Stomach smooth muscle (tissue), 2 donors: Measurements from ENCODE around the gene CBR3.
"Not testable (repeated sequence)": the region's sequence is repeated elsewhere in the genome, so short reads cannot be mapped to it uniquely, and the experiment has no call there.

Source experiments
- H3K27ac ChIP-seq: one replicate; pipeline ENCODE4 v1.7.0; 2013; ENCODE audit warnings: mild to moderate bottlenecking, low read length, inconsistent platforms
- H3K27me3 ChIP-seq, 2 donors: one replicate each; pipeline ENCODE4 v1.7.0; 2013; ENCODE audit warnings: low read length in 2 of 2; ENCODE audit not compliant: insufficient read depth in 2 of 2, control insufficient read depth in 1 of 2
- H3K36me3 ChIP-seq, 2 donors: one replicate each; pipeline ENCODE4 v1.7.0; 2013; ENCODE audit warnings: low read length in 2 of 2; ENCODE audit not compliant: control insufficient read depth in 2 of 2, insufficient read depth in 2 of 2
- H3K4me1 ChIP-seq: one replicate; pipeline ENCODE4 v1.7.0; 2013; ENCODE audit warnings: low read length; ENCODE audit not compliant: control insufficient read depth, insufficient read depth
- H3K4me3 ChIP-seq, 2 donors: one replicate each; pipeline ENCODE4 v1.7.0; 2013; ENCODE audit warnings: low read length in 2 of 2
- H3K9ac ChIP-seq, 2 donors: one replicate each; pipeline ENCODE4 v1.7.0; 2013; ENCODE audit warnings: low read length in 2 of 2, mild to moderate bottlenecking in 1 of 2
- H3K9me3 ChIP-seq, 2 donors: one replicate each; pipeline ENCODE4 v1.7.0; 2013; ENCODE audit warnings: low read length in 2 of 2; ENCODE audit not compliant: control insufficient read depth in 2 of 2
- donor health status: healthy.
- donor health status: Pancreatic carcinoma.

CBR3 gene

DNA sequence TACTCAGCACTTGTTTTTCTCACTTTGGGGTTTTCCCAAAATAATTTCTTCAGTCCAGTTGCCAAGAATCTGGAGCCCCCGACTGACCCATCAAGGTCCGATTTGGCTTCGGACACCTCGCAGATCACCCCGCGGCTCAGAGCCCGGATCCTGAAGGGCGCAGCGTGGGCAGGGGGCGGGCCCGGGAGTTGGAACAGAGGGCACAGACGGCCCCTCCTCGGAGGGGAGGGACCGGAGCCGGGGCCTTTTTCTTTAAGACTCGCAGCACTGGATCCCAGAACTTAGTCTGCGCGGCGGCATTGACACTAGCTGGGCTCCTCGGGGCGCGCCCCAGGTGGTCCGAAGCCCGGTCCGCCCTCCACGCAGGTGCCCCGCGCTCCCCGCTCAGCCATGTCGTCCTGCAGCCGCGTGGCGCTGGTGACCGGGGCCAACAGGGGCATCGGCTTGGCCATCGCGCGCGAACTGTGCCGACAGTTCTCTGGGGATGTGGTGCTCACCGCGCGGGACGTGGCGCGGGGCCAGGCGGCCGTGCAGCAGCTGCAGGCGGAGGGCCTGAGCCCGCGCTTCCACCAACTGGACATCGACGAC is at the start of gene CBR3:
Gene CBR3, plus strand, starts transcription at position 277 of the 588 bp plus-strand sequence. Its CDS starts 114 bp downstream, at position 391.
- Histone ChIP-seq H3K36me3 (no peaks in the 10 kb centered on the region), H3K4me3 (peak within 1 kb of the TSS; percentile 69 to 87), H3K27ac (peak within 1 kb of the TSS; percentile 82), H3K9me3 (no peaks in the 10 kb centered on the region), H3K9ac (peak within 1 kb of the TSS; percentile 74 to 82), H3K4me1 (peaks cover 23% of the 10 kb centered on the region), H3K27me3 (no peaks in the 10 kb centered on the region)

DNA sequence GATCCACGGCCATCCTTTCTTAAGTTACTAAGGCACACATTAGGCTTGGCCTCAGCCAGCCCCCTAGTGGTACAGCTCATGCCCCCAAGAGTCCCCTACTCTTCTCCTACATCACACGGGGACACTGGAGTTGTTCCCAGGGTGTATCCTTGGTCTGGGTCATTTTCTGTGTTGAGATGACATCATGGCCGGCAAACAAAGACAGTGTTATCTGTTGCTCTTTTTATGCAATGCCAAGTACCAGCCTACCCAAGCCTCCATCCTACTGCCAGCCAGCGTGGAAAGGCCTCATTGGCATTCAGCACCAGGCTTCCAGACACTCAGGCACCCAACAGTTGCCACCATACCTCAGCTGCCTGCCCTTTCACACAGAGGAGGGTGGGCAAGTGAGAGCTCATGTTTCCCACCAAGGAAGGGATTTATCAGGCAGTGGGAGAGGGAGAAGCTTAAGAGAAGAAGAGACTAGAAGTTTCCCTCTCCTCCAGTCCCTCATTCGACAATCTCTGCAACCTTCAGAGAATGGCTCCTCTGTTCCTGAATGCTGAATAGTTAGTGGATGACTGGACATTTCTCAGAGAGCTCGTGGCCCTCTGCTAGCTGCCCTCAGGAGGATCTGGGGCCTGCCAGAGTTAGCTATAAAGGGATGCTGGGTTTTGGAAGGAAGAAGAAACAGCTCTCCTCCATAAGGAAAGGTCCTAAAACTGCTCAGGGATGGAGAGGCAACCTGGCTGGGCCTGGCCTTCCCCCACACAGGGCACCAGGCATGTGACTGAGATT is 47.3 kb upstream of the CBR3 start:
- H3K4me3 ChIP-seq = no peak overlapping the region
- H3K27me3 ChIP-seq = no peaks in the 10 kb centered on the region
- H3K4me1 ChIP-seq = no peaks in the 10 kb centered on the region
- no peak overlapping the region for H3K9ac ChIP-seq
- H3K27ac ChIP-seq = no peak overlapping the region
- H3K36me3 ChIP-seq = no peaks in the 10 kb centered on the region
- H3K9me3 ChIP-seq = no peaks in the 10 kb centered on the region

DNA sequence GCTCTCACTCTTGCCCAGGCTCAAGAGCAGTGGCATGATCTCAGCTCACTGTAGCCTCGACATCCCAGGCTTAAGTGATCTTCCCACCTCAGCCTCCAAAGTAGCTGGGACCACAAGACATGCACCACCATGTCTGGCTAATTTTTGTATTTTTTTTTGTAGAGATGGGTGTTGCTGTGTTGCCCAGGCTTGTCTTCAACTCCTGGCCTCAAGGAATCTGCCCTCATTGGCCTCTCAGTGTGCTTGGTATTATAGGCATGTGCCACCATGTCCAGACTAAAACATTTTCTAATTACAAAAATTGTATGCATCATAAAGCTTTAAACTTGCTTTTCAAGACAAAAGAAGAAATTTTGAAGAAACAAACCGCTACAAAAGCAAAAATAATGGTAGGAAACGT is 44.9 kb upstream of the CBR3 start:
- Histone ChIP-seq H3K9ac (no peak overlapping the region), H3K36me3 (no peaks in the 10 kb centered on the region), H3K9me3 (no peaks in the 10 kb centered on the region), H3K4me3 (no peak overlapping the region), H3K4me1 (no peaks in the 10 kb centered on the region), H3K27me3 (no peaks in the 10 kb centered on the region), H3K27ac (no peak overlapping the region)

DNA sequence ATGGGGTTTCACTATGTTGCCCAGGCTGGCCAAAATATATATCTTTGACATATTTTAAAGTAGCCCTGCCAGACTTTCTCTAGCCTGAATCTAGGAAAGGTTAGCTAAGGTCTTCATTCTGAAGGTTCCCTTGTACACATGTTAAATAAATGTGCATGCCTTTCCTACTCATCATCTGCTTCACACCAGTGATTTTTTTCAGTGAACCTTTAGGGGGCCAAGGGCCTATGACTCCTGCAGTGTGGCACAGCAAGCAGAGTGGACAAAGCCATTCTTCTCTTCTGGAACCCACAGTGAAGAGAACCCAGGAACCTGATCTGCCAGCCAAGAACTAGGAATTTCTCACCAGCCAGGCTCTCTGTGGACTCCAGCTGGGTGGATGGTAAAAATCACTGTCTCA is 42.2 kb upstream of the CBR3 start:
- Histone ChIP-seq H3K4me3 (no peak overlapping the region), H3K27ac (no peak overlapping the region), H3K9ac (no peak overlapping the region), H3K27me3 (peaks cover 0 to 2% of the 10 kb centered on the region in 2 donors), H3K4me1 (no peaks in the 10 kb centered on the region), H3K9me3 (no peaks in the 10 kb centered on the region), H3K36me3 (no peaks in the 10 kb centered on the region)

DNA sequence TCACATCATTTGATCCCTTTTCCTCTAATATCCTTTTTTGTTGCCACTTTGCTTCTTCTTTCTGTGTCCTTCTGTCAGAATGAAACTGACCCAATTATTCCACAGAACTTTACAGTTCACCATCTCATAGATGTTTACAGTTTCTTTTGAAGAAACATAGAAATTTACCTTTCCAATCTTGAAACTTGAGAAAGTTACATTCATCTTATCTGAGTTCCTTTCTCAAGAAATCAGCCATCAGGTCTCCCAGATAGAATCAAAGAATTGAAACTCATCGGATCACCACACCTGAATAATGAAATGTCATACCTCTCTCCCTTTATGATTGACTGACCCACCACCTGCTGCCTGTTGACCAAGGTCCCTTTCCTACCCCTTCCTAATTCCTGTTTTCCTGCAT is 41.4 kb upstream of the CBR3 start:
- Histone ChIP-seq H3K4me1 (no peaks in the 10 kb centered on the region), H3K9me3 (no peaks in the 10 kb centered on the region), H3K4me3 (no peak overlapping the region), H3K36me3 (no peaks in the 10 kb centered on the region), H3K27ac (no peak overlapping the region), H3K9ac (no peak overlapping the region), H3K27me3 (peaks cover 0 to 2% of the 10 kb centered on the region in 2 donors)

DNA sequence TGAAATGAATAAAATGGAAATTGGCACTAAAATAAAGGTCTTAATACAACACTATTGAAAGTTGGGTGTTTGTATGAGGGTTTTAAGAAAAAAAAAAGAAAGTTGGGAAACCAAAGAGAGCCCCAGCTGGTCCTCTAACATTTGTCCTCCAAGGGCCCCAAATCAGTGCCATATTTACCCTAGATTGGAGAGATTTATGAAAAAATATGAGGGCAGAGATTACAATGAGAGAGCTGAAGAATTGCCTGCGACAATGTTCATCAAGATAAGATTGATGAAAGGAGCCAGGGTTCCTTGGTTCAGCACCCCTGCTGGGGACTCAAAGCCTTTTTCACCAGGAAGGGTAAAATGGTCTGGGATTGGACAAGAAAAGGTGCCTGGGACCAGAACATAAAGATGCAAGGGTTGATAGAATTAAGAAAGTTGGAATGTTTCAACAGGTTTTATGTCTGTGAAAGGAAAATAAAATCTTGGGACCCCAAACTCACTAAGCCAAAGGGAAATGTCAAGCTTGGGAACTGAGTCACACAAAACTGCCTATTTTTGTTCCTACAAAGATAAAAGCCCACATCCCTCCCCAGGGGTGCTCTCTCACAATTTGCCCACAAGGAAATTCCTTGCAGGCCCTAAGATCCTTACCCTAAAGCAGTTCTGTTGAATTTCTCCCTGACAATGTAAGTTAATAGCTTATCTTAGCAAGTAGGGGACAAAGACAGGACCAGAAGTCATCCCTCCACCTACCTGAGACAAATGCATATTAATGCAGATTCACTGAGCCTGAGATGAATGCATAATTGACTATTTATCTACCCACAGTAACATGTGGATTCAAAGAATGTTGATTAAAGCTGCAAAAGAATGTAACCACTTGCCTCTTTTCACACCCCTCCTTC is 38.2 kb upstream of the CBR3 start:
- no peaks in the 10 kb centered on the region for H3K9me3 ChIP-seq
- no peak overlapping the region for H3K4me3 ChIP-seq
- H3K4me1 ChIP-seq = no peaks in the 10 kb centered on the region
- peaks cover 2% of the 10 kb centered on the region in 2 donors for H3K27me3 ChIP-seq
- no peak overlapping the region for H3K9ac ChIP-seq
- no peaks in the 10 kb centered on the region for H3K36me3 ChIP-seq
- H3K27ac ChIP-seq = no peak overlapping the region

DNA sequence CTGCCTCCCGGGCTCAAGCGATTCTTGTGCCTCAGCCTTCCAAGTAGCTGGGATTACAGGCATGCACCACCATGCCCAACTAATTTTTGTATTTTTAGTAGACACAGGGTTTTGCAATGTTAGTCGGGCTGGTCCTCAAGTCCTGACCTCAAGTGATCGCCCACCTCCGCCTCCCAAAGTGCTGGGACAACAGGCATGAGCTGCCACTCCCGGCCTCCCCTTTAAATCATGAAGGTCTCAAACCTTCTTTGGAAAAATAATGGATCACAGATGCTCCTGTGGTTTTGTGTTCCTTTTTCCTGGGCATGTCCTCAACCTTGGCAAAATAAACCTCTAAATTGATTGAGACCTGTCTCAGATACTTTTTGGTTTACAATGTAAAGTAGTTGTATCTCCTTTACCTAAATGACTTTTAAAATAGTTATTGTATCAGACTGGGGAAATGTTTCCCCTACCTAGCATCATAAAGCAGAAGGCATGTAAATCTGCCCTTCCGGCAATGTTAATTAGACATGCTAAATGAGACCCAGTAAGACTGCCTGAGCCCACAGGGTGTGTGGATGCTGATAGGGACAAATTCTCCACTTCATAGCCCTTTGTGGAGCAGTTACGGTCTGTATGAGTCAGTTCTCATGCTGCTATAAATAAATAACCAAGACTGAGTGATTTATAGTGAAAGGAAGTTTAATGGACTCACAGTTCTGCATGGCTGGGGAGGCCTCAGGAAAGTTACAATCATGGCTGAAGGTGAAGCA is 37.3 kb upstream of the CBR3 start:
- H3K36me3 ChIP-seq = no peaks in the 10 kb centered on the region
- H3K27me3 ChIP-seq = peaks cover 2% of the 10 kb centered on the region in 2 donors

DNA sequence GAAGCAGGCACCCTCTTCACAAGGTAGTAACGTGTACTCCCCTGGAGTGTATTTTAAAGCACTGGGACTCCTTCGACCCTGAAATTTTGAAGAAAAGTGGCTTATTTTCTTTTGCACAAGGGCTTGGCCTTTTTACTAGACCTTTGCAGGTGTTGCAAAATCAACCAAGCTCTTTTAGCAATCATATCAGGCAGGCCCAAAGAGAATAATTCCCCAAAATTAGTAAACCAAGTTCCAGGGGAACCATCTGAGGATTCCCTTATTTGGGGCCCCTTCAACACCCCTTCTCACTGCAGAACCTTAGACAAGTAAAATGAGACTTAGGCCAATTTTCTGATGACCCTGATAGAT is 36.7 kb upstream of the CBR3 start:
- no peaks in the 10 kb centered on the region for H3K9me3 ChIP-seq
- no peaks in the 10 kb centered on the region for H3K36me3 ChIP-seq
- H3K4me1 ChIP-seq = no peaks in the 10 kb centered on the region
- peaks cover 2% of the 10 kb centered on the region in 2 donors for H3K27me3 ChIP-seq
- no peak overlapping the region for H3K4me3 ChIP-seq
- H3K27ac ChIP-seq = no peak overlapping the region
- no peak overlapping the region for H3K9ac ChIP-seq

More for the DNA sequence above, 37.3 kb upstream of the CBR3 start:
- no peaks in the 10 kb centered on the region for H3K9me3 ChIP-seq
- no peak overlapping the region for H3K27ac ChIP-seq
- H3K4me1 ChIP-seq = no peaks in the 10 kb centered on the region
- H3K9ac ChIP-seq = no peak overlapping the region
- no peak overlapping the region for H3K4me3 ChIP-seq

DNA sequence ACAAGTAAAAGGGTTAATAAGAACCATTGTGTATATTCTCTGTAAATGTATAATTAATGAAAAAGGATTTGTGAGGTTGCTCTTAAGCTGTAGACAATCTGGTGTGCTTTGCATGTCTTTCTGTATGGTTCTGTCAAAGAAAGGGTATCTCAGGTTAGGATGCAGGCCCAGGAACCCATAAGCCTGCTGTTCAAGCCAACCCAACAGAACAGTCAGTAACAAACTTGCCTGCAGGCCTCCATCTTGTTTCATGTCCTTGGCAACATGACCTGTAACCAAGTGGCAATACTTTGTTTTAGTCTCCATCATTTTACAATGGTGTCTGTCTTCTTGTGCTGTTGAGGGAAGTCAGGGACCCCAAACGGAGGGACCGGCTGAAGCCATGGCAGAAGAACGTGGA is 35.9 kb upstream of the CBR3 start:
- H3K9me3 ChIP-seq = no peaks in the 10 kb centered on the region
- H3K27ac ChIP-seq = no peak overlapping the region
- no peak overlapping the region for H3K4me3 ChIP-seq
- no peaks in the 10 kb centered on the region for H3K36me3 ChIP-seq
- no peaks in the 10 kb centered on the region for H3K4me1 ChIP-seq
- H3K9ac ChIP-seq = no peak overlapping the region
- H3K27me3 ChIP-seq = peaks cover 2% of the 10 kb centered on the region in 2 donors

DNA sequence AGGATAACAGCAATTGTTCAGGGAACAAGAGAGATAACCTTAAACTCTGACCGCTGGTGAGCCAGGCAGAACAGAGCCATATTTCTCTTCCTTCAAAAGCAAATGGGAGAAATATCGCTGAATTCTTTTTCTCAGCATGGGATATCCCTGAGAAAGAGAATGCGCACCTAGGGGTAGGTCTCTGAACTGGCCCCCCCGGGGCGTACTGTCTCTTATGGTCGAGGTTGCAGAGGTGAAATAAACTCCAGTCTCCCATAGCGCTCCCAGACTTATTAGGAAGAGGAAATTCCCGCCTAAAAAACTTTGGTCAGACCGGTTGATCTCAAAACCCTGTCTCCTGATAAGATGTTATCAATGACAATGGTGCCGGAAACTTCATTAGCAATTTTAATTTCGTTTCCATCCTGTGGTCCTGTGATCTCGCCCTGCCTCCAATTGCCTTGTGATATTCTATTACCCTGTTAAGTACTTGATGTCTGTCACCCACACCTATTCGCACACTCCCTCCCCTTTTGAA is 35.1 kb upstream of the CBR3 start:
- H3K4me3 ChIP-seq, H3K9ac ChIP-seq, H3K27me3 ChIP-seq, H3K4me1 ChIP-seq, H3K9me3 ChIP-seq, H3K36me3 ChIP-seq, H3K27ac ChIP-seq: not testable (repeated sequence)
